GM19193 (cell line): Measurements from ENCODE around the gene LRP3.

Experiments used
- POLR2A ChIP-seq: IDR thresholded peaks from 4 replicates; pipeline ENCODE4 v1.6.1; 2011; ENCODE audit not compliant: insufficient read depth, insufficient read length; ENCODE audit errors: extremely low read depth

Gene LRP3

GRCh38 chr19:33171916-33172359 is 22.2 kb upstream of the LRP3 start:
- no peak for TF ChIP-seq POLR2A

GRCh38 chr19:33174186-33174585 is 19.9 kb upstream of the LRP3 start:
- TF ChIP-seq POLR2A: no peak

- TF ChIP-seq POLR2A: no peak
Measured at GRCh38 chr19:33175156-33175782, 18.9 kb upstream of the LRP3 start.

- TF ChIP-seq POLR2A: no peak
Measured at GRCh38 chr19:33175886-33176669, 18.1 kb upstream of the LRP3 start.

GRCh38 chr19:33176670-33177416 is 17.3 kb upstream of the LRP3 start:
- peak; percentile 98 for TF ChIP-seq POLR2A

GRCh38 chr19:33177417-33177979 is 16.6 kb upstream of the LRP3 start:
- TF ChIP-seq POLR2A: no peak

- no peak for TF ChIP-seq POLR2A
Measured at GRCh38 chr19:33186431-33187182, 7.5 kb upstream of the LRP3 start.

- TF ChIP-seq POLR2A: no peak
Measured at GRCh38 chr19:33187183-33187540, 7.0 kb upstream of the LRP3 start.

- no peak for TF ChIP-seq POLR2A
Measured at GRCh38 chr19:33189453-33189852, 4.7 kb upstream of the LRP3 start.

- no peak for TF ChIP-seq POLR2A
Measured at GRCh38 chr19:33191501-33191900, 2.6 kb upstream of the LRP3 start.

GRCh38 chr19:33192010-33192409 is 2.1 kb upstream of the LRP3 start:
- no peak for TF ChIP-seq POLR2A

- no peak for TF ChIP-seq POLR2A
Measured at GRCh38 chr19:33193269-33193864, 763 bp upstream of the LRP3 start.

- TF ChIP-seq POLR2A: no peak
Measured at GRCh38 chr19:33194532-33194885, 379 bp downstream of the LRP3 start.

GRCh38 chr19:33194886-33195644 is 935 bp downstream of the LRP3 start:
- TF ChIP-seq POLR2A: no peak
